Loucy (cell line): ENCODE results near the gene XPNPEP2.

Experiments used
- CTCF ChIP-seq: fragments of 200-600 bp; sonication (generic); conservative IDR thresholded peaks from 2 replicates; pipeline ENCODE4 v1.5.1; 2014; ENCODE audit warnings: mild to moderate bottlenecking, antibody characterized with exemption, low read length
- EZH2phosphoT487 ChIP-seq: fragments of 200-600 bp; IDR thresholded peaks from 2 replicates; pipeline ENCODE4 v1.6.1; 2018; ENCODE audit warnings: antibody characterized with exemption, mild to moderate bottlenecking, moderate library complexity, borderline replicate concordance

- TF ChIP-seq CTCF = no peak
- TF ChIP-seq EZH2phosphoT487 = no peak
These were observed 48.7 kb downstream of the XPNPEP2 start for GRCh38 chrX:129787336-129788055.
